Colon (tissue), 2 donors: ENCODE measurements around the gene RHOJ.
"Not testable (repeated sequence)": the region's sequence is repeated elsewhere in the genome, so short reads cannot be mapped to it uniquely, and the experiment has no call there.

Source experiments
- FAIRE-seq: peaks from 2 replicates; lab custom pipeline; 2012; peaks lifted over from hg19 to GRCh38; lab: Jason Lieb, UNC
- donor health status: control.
- donor health status: control.

The RHOJ gene

GRCh38 chr14:63299351-63300110 lies 95.3 kb downstream of the RHOJ start:
- no peak for FAIRE-seq

- FAIRE-seq, result no peak
Measured at GRCh38 chr14:63300854-63301253, 96.6 kb downstream of the RHOJ start.

DNA sequence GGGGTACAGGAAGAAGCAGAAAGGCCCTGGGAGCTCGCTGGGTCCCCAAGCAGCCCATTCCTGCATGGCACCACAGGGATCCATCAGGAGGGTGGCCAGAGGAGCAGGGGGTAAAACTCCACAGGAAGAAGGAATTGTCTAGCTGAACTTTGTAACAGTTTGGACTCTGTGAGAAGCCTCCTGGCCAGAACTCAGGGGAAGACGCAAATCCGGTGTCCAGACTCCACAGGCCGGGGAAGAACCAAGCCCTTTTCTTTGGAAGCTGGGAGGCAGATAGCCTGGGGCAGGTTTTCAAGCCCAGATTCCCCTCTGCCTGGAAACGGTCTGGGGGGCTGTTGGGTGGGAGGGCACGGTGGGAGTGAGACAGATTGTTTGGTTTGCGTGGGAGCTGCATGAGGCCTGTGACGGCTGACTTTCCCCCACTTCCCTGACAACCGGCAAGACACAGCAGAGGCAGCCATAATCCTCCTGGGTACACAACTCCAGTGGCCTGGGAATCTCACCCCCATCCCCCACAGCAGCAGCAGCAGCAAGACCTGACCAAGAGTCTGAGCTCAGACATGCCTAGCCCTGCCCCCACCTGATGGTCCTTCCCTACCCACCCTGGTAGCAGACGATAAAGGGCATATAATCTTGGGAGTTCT lies 97.8 kb downstream of the RHOJ start:
- no peak for FAIRE-seq

- FAIRE-seq, result not testable (repeated sequence)
Measured at GRCh38 chr14:63304429-63304828, 100.2 kb downstream of the RHOJ start.

- no peak for FAIRE-seq
Measured at GRCh38 chr14:63308723-63309317, 104.6 kb downstream of the RHOJ start.

DNA sequence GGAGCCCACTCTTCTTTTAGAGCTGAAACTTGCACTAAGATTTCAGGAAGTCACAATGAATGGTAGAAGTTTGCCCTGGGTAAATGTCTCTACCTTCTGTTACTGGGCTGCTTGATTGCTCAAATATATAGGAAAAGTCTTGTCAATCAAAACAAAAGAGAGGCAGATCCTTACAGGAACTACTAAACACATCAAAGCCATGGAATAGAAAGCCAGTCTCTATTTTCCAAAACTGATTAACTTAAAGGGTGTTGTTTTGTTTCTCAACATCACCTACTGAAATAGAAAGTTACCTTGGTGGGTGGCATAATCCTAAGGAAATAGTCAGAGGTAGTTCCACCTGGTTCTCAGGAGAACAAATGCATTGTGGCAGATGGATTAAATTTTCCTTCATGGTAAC lies 114.6 kb downstream of the RHOJ start, which contains the start of gene GPHB5:
Gene GPHB5, minus strand, starts transcription at position 101 of the 400 bp plus-strand sequence. CDS start 1,086 bp downstream, outside the sequence.
- FAIRE-seq, result no peak

DNA sequence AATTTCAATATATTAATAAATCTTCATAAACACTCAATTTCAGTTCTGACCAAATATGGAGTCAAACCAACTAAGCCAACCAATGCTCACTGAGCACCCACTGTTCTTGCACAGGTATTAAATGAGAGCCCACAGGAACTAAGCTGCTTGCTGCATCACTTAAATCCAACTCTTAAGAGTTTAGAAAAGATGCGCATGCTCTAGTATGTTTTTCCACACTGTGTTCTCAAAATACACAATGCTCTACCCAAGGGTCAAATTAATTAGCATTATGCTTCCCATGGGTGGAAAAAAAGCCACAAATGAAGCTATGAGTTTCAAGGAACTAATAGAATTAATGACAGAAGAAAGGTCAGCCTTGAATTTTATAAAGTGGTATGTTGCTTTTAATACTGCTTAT lies 118.2 kb downstream of the RHOJ start:
- no peak for FAIRE-seq

- no peak for FAIRE-seq
Measured at GRCh38 chr14:63322897-63323573, 118.8 kb downstream of the RHOJ start.

- no peak for FAIRE-seq
Measured at GRCh38 chr14:63326840-63327239, 122.6 kb downstream of the RHOJ start.

DNA sequence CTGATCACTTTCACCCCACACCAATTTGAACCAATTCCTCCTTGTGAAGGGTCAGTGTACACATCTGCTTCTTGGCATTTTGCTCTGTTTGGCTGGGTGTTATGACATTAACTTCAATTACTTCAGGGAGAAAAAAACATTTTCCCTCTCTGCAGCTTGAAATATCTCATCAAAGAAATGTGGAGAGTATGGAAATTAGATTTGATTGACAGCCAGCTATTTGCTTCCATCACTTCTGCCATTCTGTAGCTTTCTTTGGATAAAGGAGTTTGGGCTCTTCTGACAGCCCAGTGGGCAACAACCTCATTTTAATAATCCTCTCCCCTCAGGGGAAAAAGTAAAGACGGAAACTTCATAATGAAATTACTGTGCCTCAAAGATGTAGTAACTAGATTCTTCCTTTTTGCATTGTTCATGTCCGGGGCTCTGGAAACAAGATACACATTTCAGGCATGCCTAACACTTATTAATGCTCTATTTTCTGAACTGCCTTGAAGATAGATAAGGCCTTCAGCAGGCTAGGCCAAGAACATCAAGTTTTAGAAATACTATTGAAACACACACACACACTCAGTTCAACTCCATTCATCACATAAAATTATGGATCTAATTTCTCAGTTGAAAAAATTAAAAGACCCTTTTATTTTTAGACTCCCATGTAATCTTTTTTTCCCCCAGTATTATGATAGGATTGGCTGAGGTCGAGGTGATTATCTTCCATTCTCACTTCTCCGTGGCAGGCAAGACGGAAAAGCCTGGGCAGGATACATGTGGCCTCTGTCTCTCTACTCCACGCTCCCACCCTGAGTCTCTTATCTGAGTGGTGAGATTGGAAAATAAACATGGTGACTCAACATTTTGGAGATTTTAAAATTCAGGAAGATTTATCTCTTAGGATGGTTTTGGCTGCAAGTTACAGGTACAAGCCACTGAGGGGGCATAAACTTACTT lies 124.8 kb downstream of the RHOJ start:
- no peak for FAIRE-seq

GRCh38 chr14:63342371-63342770 lies 138.1 kb downstream of the RHOJ start:
- no peak for FAIRE-seq
